ENCODE data around the gene C17orf75. TPM values are rescaled to one million over a fixed set of nuclear protein-coding genes. Genes with fewer than 3 reads are reported as not detected.
"Not testable (repeated sequence)": the region's sequence is repeated elsewhere in the genome, so short reads cannot be mapped to it uniquely, and the experiment has no call there.

Gene C17orf75
- total RNA-seq = 10 to 100 TPM; 23.2 to 24.5 TPM

DNA sequence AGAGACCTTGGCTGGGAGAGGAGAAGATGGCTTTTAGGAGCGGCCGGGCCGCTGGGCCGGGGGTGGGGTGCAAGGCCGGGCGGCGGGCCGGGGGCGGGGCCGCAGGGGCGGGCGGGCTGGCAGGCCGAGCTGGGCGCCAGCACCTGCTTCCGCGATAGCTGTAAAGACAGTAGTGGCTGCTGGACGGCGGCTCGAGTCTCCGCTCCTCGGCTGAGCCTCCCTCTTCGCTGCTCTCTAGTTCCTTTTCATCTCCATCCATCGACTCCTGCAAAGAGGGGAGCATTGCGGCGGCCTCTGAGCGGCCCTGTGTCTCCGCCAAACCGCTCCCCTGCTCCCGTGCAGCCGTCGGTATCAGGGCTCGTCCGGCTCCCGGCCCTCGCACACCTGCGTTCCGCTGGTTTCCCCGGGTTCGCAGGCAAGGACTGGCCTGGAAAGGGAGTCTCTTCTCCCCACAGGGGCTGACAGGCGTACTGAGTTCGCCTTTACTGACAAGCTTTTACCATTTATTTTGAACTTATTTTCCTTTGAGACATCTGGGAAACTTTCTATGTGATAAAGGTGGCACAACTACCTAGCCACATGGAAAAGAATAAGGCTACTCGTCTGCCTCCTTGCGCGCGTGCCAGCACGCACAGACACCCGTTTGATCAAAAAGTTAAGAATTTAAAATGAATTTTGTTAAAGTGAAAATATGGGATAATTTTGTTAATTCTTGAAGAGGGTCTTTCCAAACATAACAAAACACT lies at the start of gene C17orf75:
C17orf75 (minus strand) TSS at position 317 of the 746 bp plus-strand sequence; CDS start at position 283, 34 bp downstream.
- DNase-seq (ENCODE audit: low spot score) = peak; percentile 81
- H3K27ac Mint-ChIP-seq = peak within 1 kb of the TSS; percentile 79 to 93
- ATAC-seq = peak; percentile 92
- peaks cover 21% of the 10 kb centered on the region in 2 donors for H3K4me1 Mint-ChIP-seq (ENCODE audit: low read depth in 2 of 2)
- peak within 1 kb of the TSS; percentile 87 for H3K4me3 Mint-ChIP-seq
- no peaks in the 10 kb centered on the region for H3K9me3 Mint-ChIP-seq
- no peaks in the 10 kb centered on the region for H3K36me3 Mint-ChIP-seq
- no peaks in the 10 kb centered on the region for H3K27me3 Mint-ChIP-seq

GRCh38 chr17:32388613-32389459 lies 46.9 kb upstream of the C17orf75 start:
- Mint-ChIP-seq H3K9me3 (no peaks in the 10 kb centered on the region), H3K27me3 (no peaks in the 10 kb centered on the region), H3K4me1 (ENCODE audit: low read depth in 2 of 2) (peaks cover 4 to 13% of the 10 kb centered on the region in 2 donors), H3K36me3 (no peaks in the 10 kb centered on the region), H3K4me3 (no peak overlapping the region), H3K27ac (no peak overlapping the region)
- DNase-seq (ENCODE audit: low spot score) = no peak
- ATAC-seq = no peak

DNA sequence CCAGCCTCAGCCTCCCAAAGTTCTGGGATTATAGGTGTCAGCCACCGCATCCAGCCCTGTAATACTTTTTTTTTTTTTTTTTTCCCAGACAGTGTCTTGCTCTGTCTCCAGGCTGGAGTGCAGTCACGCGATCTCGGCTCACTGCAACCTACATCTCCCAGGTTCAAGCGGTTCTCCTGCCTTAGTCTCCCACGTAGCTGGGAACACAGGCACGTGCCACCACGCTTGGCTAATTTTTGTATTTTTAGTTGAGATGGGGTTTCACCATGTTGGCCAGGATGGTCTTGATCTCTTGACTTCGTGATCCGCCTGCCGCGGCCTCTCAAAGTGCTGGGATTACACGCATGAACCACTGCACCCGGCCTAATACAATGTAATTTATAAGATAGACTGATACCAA lies 46.2 kb upstream of the C17orf75 start:
- not testable (repeated sequence) for ATAC-seq; H3K36me3 Mint-ChIP-seq; H3K9me3 Mint-ChIP-seq; H3K27me3 Mint-ChIP-seq; DNase-seq (ENCODE audit: low spot score); H3K4me3 Mint-ChIP-seq; H3K27ac Mint-ChIP-seq
- peaks cover 0 to 13% of the 10 kb centered on the region in 2 donors for H3K4me1 Mint-ChIP-seq (ENCODE audit: low read depth in 2 of 2)

- Mint-ChIP-seq H3K27me3 (no peaks in the 10 kb centered on the region), H3K27ac (peak overlapping the region in 1 of 2 donors; percentile 13), H3K4me1 (ENCODE audit: low read depth in 2 of 2) (peaks cover 7 to 21% of the 10 kb centered on the region in 2 donors), H3K4me3 (no peak overlapping the region), H3K9me3 (no peaks in the 10 kb centered on the region), H3K36me3 (peaks cover 6% of the 10 kb centered on the region)
- DNase-seq (ENCODE audit: low spot score) (no peak), ATAC-seq (no peak)
Measured at GRCh38 chr17:32386844-32387243, 44.9 kb upstream of the C17orf75 start.

DNA sequence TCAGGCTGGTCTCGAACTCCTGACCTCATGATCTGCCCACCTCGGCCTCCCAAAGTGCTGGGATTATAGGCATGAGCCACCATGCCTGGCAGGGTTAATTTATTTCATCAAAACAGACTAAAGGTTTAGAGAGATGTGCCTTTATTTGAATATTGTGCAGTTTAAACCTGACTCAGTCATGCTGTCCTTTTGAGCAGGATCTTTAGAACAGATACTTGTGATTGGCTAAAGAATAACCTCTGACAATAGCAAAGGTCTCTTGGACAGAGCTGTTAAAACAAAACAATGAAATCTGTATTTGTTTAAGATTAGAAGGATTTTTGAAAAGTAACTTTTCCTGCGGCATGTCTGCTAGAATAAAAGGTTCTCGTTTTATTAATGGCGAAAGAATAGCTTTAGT lies 44.0 kb upstream of the C17orf75 start:
- Mint-ChIP-seq H3K4me1 (ENCODE audit: low read depth in 2 of 2) (peaks cover 7 to 21% of the 10 kb centered on the region in 2 donors), H3K9me3 (no peaks in the 10 kb centered on the region), H3K27ac (peak overlapping the region in 1 of 2 donors; percentile 13), H3K27me3 (no peaks in the 10 kb centered on the region), H3K36me3 (peaks cover 7% of the 10 kb centered on the region), H3K4me3 (no peak overlapping the region)
- ATAC-seq (no peak), DNase-seq (ENCODE audit: low spot score) (no peak)

- DNase-seq (ENCODE audit: low spot score) (no peak), ATAC-seq (no peak)
- no peaks in the 10 kb centered on the region for H3K9me3 Mint-ChIP-seq
- no peaks in the 10 kb centered on the region for H3K27me3 Mint-ChIP-seq
- H3K4me3 Mint-ChIP-seq = no peak overlapping the region
- H3K27ac Mint-ChIP-seq = no peak overlapping the region
- H3K4me1 Mint-ChIP-seq (ENCODE audit: low read depth in 2 of 2) = peaks cover 7 to 21% of the 10 kb centered on the region in 2 donors
- H3K36me3 Mint-ChIP-seq = peaks cover 13% of the 10 kb centered on the region
Measured at GRCh38 chr17:32385121-32385520, 43.1 kb upstream of the C17orf75 start.

GRCh38 chr17:32383926-32384434 lies 42.0 kb upstream of the C17orf75 start:
- Mint-ChIP-seq H3K4me1 (ENCODE audit: low read depth in 2 of 2) (peaks cover 7 to 18% of the 10 kb centered on the region in 2 donors), H3K9me3 (no peaks in the 10 kb centered on the region), H3K27ac (no peak overlapping the region), H3K36me3 (peaks cover 13% of the 10 kb centered on the region), H3K4me3 (no peak overlapping the region), H3K27me3 (no peaks in the 10 kb centered on the region)
- DNase-seq (ENCODE audit: low spot score) (no peak), ATAC-seq (no peak)

GRCh38 chr17:32382526-32383223 lies 40.7 kb upstream of the C17orf75 start:
- Mint-ChIP-seq H3K27me3 (no peaks in the 10 kb centered on the region), H3K4me1 (ENCODE audit: low read depth in 2 of 2) (peaks cover 7 to 18% of the 10 kb centered on the region in 2 donors), H3K4me3 (no peak overlapping the region), H3K9me3 (no peaks in the 10 kb centered on the region), H3K27ac (peak overlapping the region; percentile 6 to 56), H3K36me3 (peaks cover 13% of the 10 kb centered on the region)
- DNase-seq (ENCODE audit: low spot score) (no peak), ATAC-seq (no peak)

- no peaks in the 10 kb centered on the region for H3K9me3 Mint-ChIP-seq
- no peaks in the 10 kb centered on the region for H3K27me3 Mint-ChIP-seq
- H3K27ac Mint-ChIP-seq = peak overlapping the region; percentile 13 to 17
- peaks cover 15 to 30% of the 10 kb centered on the region in 2 donors for H3K4me1 Mint-ChIP-seq (ENCODE audit: low read depth in 2 of 2)
- H3K36me3 Mint-ChIP-seq = peaks cover 29% of the 10 kb centered on the region
- no peak for DNase-seq (ENCODE audit: low spot score)
- H3K4me3 Mint-ChIP-seq = no peak overlapping the region
- peak in 1 of 2 donors; percentile 27 for ATAC-seq
Measured at GRCh38 chr17:32370426-32370825, 28.5 kb upstream of the C17orf75 start.

DNA sequence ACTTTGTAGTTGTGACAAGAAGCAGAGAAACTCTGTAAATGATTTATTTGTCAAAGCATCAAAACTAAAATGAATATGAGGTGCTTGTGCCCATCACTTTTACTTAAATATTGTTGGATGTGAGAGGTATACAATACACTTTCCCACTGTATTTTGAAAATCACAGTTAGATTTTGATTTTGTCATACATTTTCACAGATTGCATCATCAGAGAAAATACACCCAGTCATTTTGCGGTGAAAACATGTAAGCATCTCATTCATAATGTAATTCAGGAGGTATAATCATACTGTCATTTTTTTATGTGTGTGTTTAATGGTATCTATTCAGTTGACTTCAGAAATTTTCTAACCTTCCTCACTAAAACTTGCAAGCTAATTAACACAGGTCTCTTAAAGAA lies 19.3 kb upstream of the C17orf75 start:
- H3K27me3 Mint-ChIP-seq = no peaks in the 10 kb centered on the region
- ATAC-seq (no peak), DNase-seq (ENCODE audit: low spot score) (no peak)
- peak overlapping the region; percentile 45 for H3K4me3 Mint-ChIP-seq
- no peaks in the 10 kb centered on the region for H3K9me3 Mint-ChIP-seq
- peak overlapping the region; percentile 13 to 63 for H3K27ac Mint-ChIP-seq
- peaks cover 27 to 28% of the 10 kb centered on the region in 2 donors for H3K4me1 Mint-ChIP-seq (ENCODE audit: low read depth in 2 of 2)
- peaks cover 33% of the 10 kb centered on the region for H3K36me3 Mint-ChIP-seq

- no peaks in the 10 kb centered on the region for H3K9me3 Mint-ChIP-seq
- H3K27me3 Mint-ChIP-seq = no peaks in the 10 kb centered on the region
- DNase-seq (ENCODE audit: low spot score) (no peak), ATAC-seq (no peak)
- H3K4me1 Mint-ChIP-seq (ENCODE audit: low read depth in 2 of 2) = peaks cover 39 to 51% of the 10 kb centered on the region in 2 donors
- peaks cover 33% of the 10 kb centered on the region for H3K36me3 Mint-ChIP-seq
- no peak overlapping the region for H3K27ac Mint-ChIP-seq
- H3K4me3 Mint-ChIP-seq = no peak overlapping the region
Measured at GRCh38 chr17:32357615-32358014, 15.6 kb upstream of the C17orf75 start.

- peak overlapping the region; percentile 55 for H3K4me3 Mint-ChIP-seq
- H3K27ac Mint-ChIP-seq = peak overlapping the region in 1 of 2 donors; percentile 13
- DNase-seq (ENCODE audit: low spot score) (no peak), ATAC-seq (no peak)
- no peaks in the 10 kb centered on the region for H3K9me3 Mint-ChIP-seq
- H3K4me1 Mint-ChIP-seq (ENCODE audit: low read depth in 2 of 2) = peaks cover 34 to 48% of the 10 kb centered on the region in 2 donors
- H3K27me3 Mint-ChIP-seq = no peaks in the 10 kb centered on the region
- H3K36me3 Mint-ChIP-seq = peaks cover 27% of the 10 kb centered on the region
Measured at GRCh38 chr17:32356750-32357149, 14.8 kb upstream of the C17orf75 start.

DNA sequence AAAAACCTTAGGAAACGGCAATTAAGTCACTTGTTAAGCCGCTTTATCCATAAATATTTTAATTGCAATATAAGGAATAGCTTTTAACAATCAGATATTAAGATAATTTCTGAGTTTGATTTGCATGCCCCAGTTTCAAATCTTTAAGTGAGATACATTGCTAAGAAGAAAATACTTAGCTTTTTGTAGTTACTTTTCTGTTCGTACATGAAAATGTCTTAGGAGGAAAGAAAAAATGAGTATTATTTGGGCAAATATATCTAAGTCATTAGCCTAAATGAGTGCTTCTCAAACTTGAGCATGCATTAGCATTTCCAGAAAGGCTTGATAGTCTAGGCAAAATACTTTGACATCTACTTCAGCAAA lies 14.4 kb upstream of the C17orf75 start:
- Mint-ChIP-seq H3K27ac (peak overlapping the region in 1 of 2 donors; percentile 13), H3K27me3 (no peaks in the 10 kb centered on the region), H3K4me3 (peak overlapping the region; percentile 75), H3K4me1 (ENCODE audit: low read depth in 2 of 2) (peaks cover 34 to 48% of the 10 kb centered on the region in 2 donors), H3K36me3 (peaks cover 25% of the 10 kb centered on the region), H3K9me3 (no peaks in the 10 kb centered on the region)
- ATAC-seq (no peak), DNase-seq (ENCODE audit: low spot score) (no peak)
